Brain microvascular endothelial cell (primary cell): Measurements from ENCODE around the gene SLC26A1.

Experiments used
- DNase-seq: peaks from one replicate; pipeline ENCODE4 v3.0.0-alpha.2; 2020
- H3K27ac ChIP-seq: fragments of 250-450 bp; sonication (Bioruptor Pico); 2 replicates; pipeline ENCODE4 v1.5.1; 2020; ENCODE audit warnings: mild to moderate bottlenecking, moderate library complexity
- H3K27me3 ChIP-seq: fragments of 250-450 bp; sonication (Bioruptor Pico); replicated peaks from 2 replicates; pipeline ENCODE4 v1.5.1; 2020; ENCODE audit warnings: mild to moderate bottlenecking
- H3K36me3 ChIP-seq: fragments of 250-450 bp; sonication (Bioruptor Pico); replicated peaks from 2 replicates; pipeline ENCODE4 v1.5.1; 2020; ENCODE audit warnings: mild to moderate bottlenecking
- H3K4me3 ChIP-seq: 2 replicates; pipeline ENCODE4 v1.5.1; 2011; ENCODE audit warnings: low read depth, mild to moderate bottlenecking, control low read depth, low read length, moderate library complexity
- in situ Hi-C: cut with HindIII; loops from 2 replicates; pipeline ENCODE4 v1.10.0; 2017; ENCODE audit warnings: low sequenced_read_pairs, low pct_ligation_motif_present
- TF ChIP-seq, protein P1 (sequence below): IDR thresholded peaks from 2 replicates; pipeline ENCODE4 v1.5.1; 2011; ENCODE audit warnings: low read depth, mild to moderate bottlenecking, moderate library complexity, low read length, control low read depth, inconsistent platforms; ENCODE audit errors: missing control alignments

Gene SLC26A1

GRCh38 chr4:963276-964225 is 29.7 kb downstream of the SLC26A1 start:
- Histone ChIP-seq H3K36me3 (peaks cover 17% of the 10 kb centered on the region), H3K4me3 (no peak overlapping the region), H3K27ac (no peak overlapping the region), H3K27me3 (no peaks in the 10 kb centered on the region)
- TF ChIP-seq, protein P1, sequence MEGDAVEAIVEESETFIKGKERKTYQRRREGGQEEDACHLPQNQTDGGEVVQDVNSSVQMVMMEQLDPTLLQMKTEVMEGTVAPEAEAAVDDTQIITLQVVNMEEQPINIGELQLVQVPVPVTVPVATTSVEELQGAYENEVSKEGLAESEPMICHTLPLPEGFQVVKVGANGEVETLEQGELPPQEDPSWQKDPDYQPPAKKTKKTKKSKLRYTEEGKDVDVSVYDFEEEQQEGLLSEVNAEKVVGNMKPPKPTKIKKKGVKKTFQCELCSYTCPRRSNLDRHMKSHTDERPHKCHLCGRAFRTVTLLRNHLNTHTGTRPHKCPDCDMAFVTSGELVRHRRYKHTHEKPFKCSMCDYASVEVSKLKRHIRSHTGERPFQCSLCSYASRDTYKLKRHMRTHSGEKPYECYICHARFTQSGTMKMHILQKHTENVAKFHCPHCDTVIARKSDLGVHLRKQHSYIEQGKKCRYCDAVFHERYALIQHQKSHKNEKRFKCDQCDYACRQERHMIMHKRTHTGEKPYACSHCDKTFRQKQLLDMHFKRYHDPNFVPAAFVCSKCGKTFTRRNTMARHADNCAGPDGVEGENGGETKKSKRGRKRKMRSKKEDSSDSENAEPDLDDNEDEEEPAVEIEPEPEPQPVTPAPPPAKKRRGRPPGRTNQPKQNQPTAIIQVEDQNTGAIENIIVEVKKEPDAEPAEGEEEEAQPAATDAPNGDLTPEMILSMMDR = no peak
- DNase-seq = no peak
- in situ Hi-C loops = no loop called here

DNA sequence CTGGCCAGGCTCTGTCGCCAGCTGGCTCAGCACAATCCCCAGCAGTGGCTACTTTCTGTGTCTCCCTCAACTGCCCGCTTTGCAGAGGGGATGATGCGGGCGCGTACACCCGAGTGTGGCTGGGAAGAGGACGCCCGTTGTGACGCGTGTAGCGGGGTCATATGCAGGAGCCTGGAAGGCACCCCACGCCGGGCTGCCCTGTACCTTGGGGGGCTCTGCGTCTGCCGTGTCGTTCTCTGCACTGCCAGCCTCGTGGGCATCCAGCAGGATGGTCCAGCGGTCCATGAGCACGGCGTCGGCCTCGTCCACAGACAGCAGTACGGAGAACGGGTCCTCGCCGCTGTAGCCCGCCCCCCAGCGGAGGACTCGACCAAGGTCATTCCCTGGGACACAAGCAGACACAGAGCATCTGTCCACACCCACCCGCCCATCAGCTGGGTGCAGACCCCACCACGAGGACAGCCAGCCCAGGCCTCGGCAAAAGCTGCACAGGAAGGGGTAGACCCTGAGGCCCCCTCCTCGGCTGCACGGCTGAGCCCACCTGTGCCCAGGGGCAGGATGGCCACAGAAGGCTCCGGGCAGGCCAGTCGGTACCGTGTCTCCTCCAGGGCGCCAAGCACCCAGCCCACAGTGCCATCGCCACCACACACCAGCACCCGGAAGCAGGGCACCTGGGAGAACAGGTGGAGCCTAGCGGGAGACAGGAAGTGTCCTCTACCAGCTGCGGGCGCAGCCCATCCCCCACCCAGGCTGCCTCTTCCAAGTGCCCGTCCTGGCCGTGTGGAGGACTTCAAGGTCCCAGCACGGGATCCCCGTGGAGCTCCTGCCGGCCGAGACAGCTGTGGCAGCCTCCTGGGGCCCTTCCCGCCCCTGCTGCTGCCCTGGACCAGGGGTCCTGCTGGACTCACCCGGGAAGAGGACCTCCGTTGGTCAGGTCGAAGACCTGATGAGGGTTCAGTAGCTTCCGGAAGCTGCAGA is 30.7 kb downstream of the SLC26A1 start:
- TF ChIP-seq, protein P1 = no peak
- Histone ChIP-seq H3K27ac (no peak overlapping the region), H3K4me3 (no peak overlapping the region), H3K27me3 (no peaks in the 10 kb centered on the region), H3K36me3 (peaks cover 17% of the 10 kb centered on the region)
- in situ Hi-C loops = no loop called here
- no peak for DNase-seq

GRCh38 chr4:961351-962230 is 31.6 kb downstream of the SLC26A1 start:
- Histone ChIP-seq H3K27ac (no peak overlapping the region), H3K4me3 (no peak overlapping the region), H3K36me3 (peaks cover 15% of the 10 kb centered on the region), H3K27me3 (no peaks in the 10 kb centered on the region)
- no peak for DNase-seq
- in situ Hi-C loops = no loop called here
- TF ChIP-seq, protein P1 = no peak

- TF ChIP-seq, protein P1 = no peak
- H3K27me3 ChIP-seq = no peaks in the 10 kb centered on the region
- DNase-seq = no peak
- no peak overlapping the region for H3K4me3 ChIP-seq
- H3K27ac ChIP-seq = no peak overlapping the region
- H3K36me3 ChIP-seq = peaks cover 8% of the 10 kb centered on the region
- in situ Hi-C loops = no loop called here
These were observed 32.4 kb downstream of the SLC26A1 start for GRCh38 chr4:960636-961350.
